H9 (cell line): Measurements from ENCODE around the gene WFDC10A. TPM values are rescaled to one million over a fixed set of nuclear protein-coding genes. Genes with fewer than 3 reads are reported as not detected.

ENCODE experiments used
- DNase-seq: peaks from one replicate; pipeline ENCODE4 v3.0.0-alpha.2; 2017
- H2AFZ ChIP-seq: one replicate; pipeline ENCODE4 v1.6.1; 2013; ENCODE audit warnings: mild to moderate bottlenecking, low read length, control low read depth, moderate library complexity
- H2AK5ac ChIP-seq: 2 replicates; pipeline ENCODE4 v1.6.1; 2013; ENCODE audit warnings: low read length, control low read depth, mixed read lengths; ENCODE audit not compliant: insufficient read length
- H2BK120ac ChIP-seq: one replicate; pipeline ENCODE4 v1.6.1; 2013; ENCODE audit warnings: low read depth, mild to moderate bottlenecking, low read length, control low read depth, inconsistent platforms; ENCODE audit not compliant: poor library complexity, severe bottlenecking
- H2BK12ac ChIP-seq: 2 replicates; pipeline ENCODE4 v1.6.1; 2013; ENCODE audit warnings: low read length, control low read depth, mixed read lengths, low read depth; ENCODE audit not compliant: insufficient read length
- H2BK15ac ChIP-seq: 2 replicates; pipeline ENCODE4 v1.6.1; 2013; ENCODE audit warnings: low read depth, low read length, control low read depth
- H2BK20ac ChIP-seq: one replicate; pipeline ENCODE4 v1.6.1; 2013; ENCODE audit warnings: low read depth, mild to moderate bottlenecking, low read length, control low read depth, inconsistent platforms; ENCODE audit not compliant: poor library complexity, severe bottlenecking
- H2BK5ac ChIP-seq: 2 replicates; pipeline ENCODE4 v1.6.1; 2013; ENCODE audit warnings: low read length, control low read depth, mixed read lengths; ENCODE audit not compliant: insufficient read length
- H3K14ac ChIP-seq: 2 replicates; pipeline ENCODE4 v1.6.1; 2013; ENCODE audit warnings: low read length, control low read depth; ENCODE audit not compliant: insufficient read depth
- H3K18ac ChIP-seq: 2 replicates; pipeline ENCODE4 v1.6.1; 2013; ENCODE audit warnings: low read depth, mild to moderate bottlenecking, mixed read lengths, low read length, control low read depth; ENCODE audit not compliant: insufficient read length
- H3K23ac ChIP-seq: 2 replicates; pipeline ENCODE4 v1.6.1; 2013; ENCODE audit warnings: low read length, control low read depth, mixed read lengths, low read depth; ENCODE audit not compliant: insufficient read length
- H3K23me2 ChIP-seq: 2 replicates; pipeline ENCODE4 v1.6.1; 2013; ENCODE audit warnings: low read depth, mild to moderate bottlenecking, mixed read lengths, low read length, control low read depth; ENCODE audit not compliant: insufficient read length, poor library complexity, severe bottlenecking
- H3K27ac ChIP-seq: 2 replicates; pipeline ENCODE4 v1.5.1; 2013; ENCODE audit warnings: low read length, control low read depth, mixed read lengths, low read depth; ENCODE audit not compliant: insufficient read length
- H3K27me3 ChIP-seq: 2 replicates; pipeline ENCODE4 v1.6.1; 2013; ENCODE audit warnings: low read length, control low read depth, inconsistent platforms; ENCODE audit not compliant: insufficient read depth
- H3K4ac ChIP-seq: 2 replicates; pipeline ENCODE4 v1.6.1; 2013; ENCODE audit warnings: low read depth, mild to moderate bottlenecking, control low read depth, inconsistent platforms, low read length, moderate library complexity
- H3K4me1 ChIP-seq: 2 replicates; pipeline ENCODE4 v1.6.1; 2013; ENCODE audit warnings: low read length, control low read depth, inconsistent platforms; ENCODE audit not compliant: insufficient read depth
- H3K4me2 ChIP-seq: 2 replicates; pipeline ENCODE4 v1.6.1; 2013; ENCODE audit warnings: low read length, control low read depth, mixed read lengths; ENCODE audit not compliant: insufficient read length, insufficient read depth
- H3K56ac ChIP-seq: 2 replicates; pipeline ENCODE4 v1.6.1; 2013; ENCODE audit warnings: low read depth, mild to moderate bottlenecking, mixed read lengths, low read length, control low read depth; ENCODE audit not compliant: insufficient read length
- H3K79me1 ChIP-seq: 2 replicates; pipeline ENCODE4 v1.6.1; 2013; ENCODE audit warnings: low read depth, mild to moderate bottlenecking, moderate library complexity, low read length, control low read depth, inconsistent platforms; ENCODE audit not compliant: insufficient read depth, poor library complexity, severe bottlenecking
- H3K79me2 ChIP-seq: 2 replicates; pipeline ENCODE4 v1.6.1; 2013; ENCODE audit warnings: low read length, control low read depth, inconsistent platforms; ENCODE audit not compliant: insufficient read depth
- H3K9ac ChIP-seq: 2 replicates; pipeline ENCODE4 v1.6.1; 2013; ENCODE audit warnings: low read length, control low read depth, mixed read lengths; ENCODE audit not compliant: insufficient read length; ENCODE audit errors: extremely low read depth
- H3K9me3 ChIP-seq: one replicate; pipeline ENCODE4 v1.6.1; 2013; ENCODE audit warnings: low read depth, low read length, inconsistent platforms; ENCODE audit not compliant: control insufficient read depth
- H3T11ph ChIP-seq: one replicate; pipeline ENCODE4 v1.6.1; 2013; ENCODE audit warnings: mild to moderate bottlenecking, low read length, control low read depth, inconsistent platforms
- H4K20me1 ChIP-seq: one replicate; pipeline ENCODE4 v1.6.1; 2013; ENCODE audit not compliant: control insufficient read depth, insufficient read length, insufficient read depth
- H4K5ac ChIP-seq: 2 replicates; pipeline ENCODE4 v1.6.1; 2013; ENCODE audit warnings: low read depth, mild to moderate bottlenecking, mixed read lengths, low read length, control low read depth; ENCODE audit not compliant: insufficient read length
- H4K8ac ChIP-seq: replicated peaks from 2 replicates; pipeline ENCODE4 v1.6.1; 2013; ENCODE audit warnings: low read length, control low read depth, mixed read lengths, low read depth; ENCODE audit not compliant: insufficient read length
- H4K91ac ChIP-seq: 2 replicates; pipeline ENCODE4 v1.6.1; 2013; ENCODE audit warnings: low read depth, mild to moderate bottlenecking, moderate library complexity, mixed read lengths, low read length, control low read depth; ENCODE audit not compliant: insufficient read length
- H3K27ac Mint-ChIP-seq, 3 experiments: 2 replicates in 2 of 3; 3 replicates in 1 of 3; pipeline ENCODE4 v1.8.0; 2020 to 2021; ENCODE audit warnings: mixed read lengths in 3 of 3, mild to moderate bottlenecking in 1 of 3, moderate library complexity in 1 of 3
- H3K27me3 Mint-ChIP-seq: 2 replicates; pipeline ENCODE4 v1.8.0; 2021; ENCODE audit warnings: low read depth, mild to moderate bottlenecking, moderate library complexity, mixed read lengths
- H3K36me3 Mint-ChIP-seq, 3 experiments: 2 replicates in 2 of 3; 3 replicates in 1 of 3; pipeline ENCODE4 v1.8.0; 2020 to 2021; ENCODE audit warnings: low read depth in 3 of 3, mixed read lengths in 3 of 3; ENCODE audit not compliant: insufficient read depth in 1 of 3
- H3K4me1 Mint-ChIP-seq, 2 experiments: 2 replicates each; pipeline ENCODE4 v1.8.0; 2020; ENCODE audit warnings: mixed read lengths in 2 of 2
- H3K4me3 Mint-ChIP-seq, 2 experiments: 2 replicates in 1 of 2; 3 replicates in 1 of 2; pipeline ENCODE4 v1.8.0; 2020 to 2021; ENCODE audit warnings: mild to moderate bottlenecking in 2 of 2, mixed read lengths in 2 of 2, moderate library complexity in 1 of 2
- H3K9me3 Mint-ChIP-seq, 2 experiments: 2 replicates in 1 of 2; 3 replicates in 1 of 2; pipeline ENCODE4 v1.8.0; 2020; ENCODE audit warnings: mild to moderate bottlenecking in 2 of 2, mixed read lengths in 2 of 2, moderate library complexity in 1 of 2
- WGBS: extraction: QIAGEN DNeasy Blood & Tissue Kit; methylation state at CpG from one replicate; pipeline ENCODE4 v1.1.7; 2013; ENCODE audit warnings: missing lambda C conversion rate, low lambda C conversion rate, mixed read lengths; ENCODE audit not compliant: insufficient read length; ENCODE audit errors: extremely low coverage; 5-methylcytosine and 5-hydroxymethylcytosine counted together
- total RNA-seq: library from RNA; stranded (reverse); gene quantifications from 2 replicates; pipeline ENCODE4 v1.2.1, GENCODE V29; 2021
- TF ChIP-seq, protein P1 (sequence below): fragments of 200-600 bp; sonication (generic); conservative IDR thresholded peaks from 3 replicates; pipeline ENCODE4 v1.8.0; 2021; ENCODE audit warnings: antibody characterized with exemption, mild to moderate bottlenecking

Gene WFDC10A
- total RNA-seq, 1 experiment from 2014 or later = not detected

- Histone ChIP-seq H4K91ac (no peak overlapping the region), H3K79me1 (no peaks in the 10 kb centered on the region), H3K23ac (no peak overlapping the region), H4K20me1 (no peaks in the 10 kb centered on the region), H3T11ph (no peak overlapping the region), H3K27me3 (no peaks in the 10 kb centered on the region), H3K56ac (no peak overlapping the region), H3K9me3 (no peaks in the 10 kb centered on the region), H3K9ac (no peak overlapping the region), H3K4me2 (no peak overlapping the region), H4K8ac (no peak overlapping the region), H3K14ac (peak overlapping the region; percentile 31; the same call in 1 of the 2 replicates), H2BK20ac (no peak overlapping the region), H3K4me1 (no peaks in the 10 kb centered on the region; the same call in 1 of the 2 replicates), H2BK5ac (no peak overlapping the region), H4K5ac (no peak overlapping the region), H2BK120ac (no peak overlapping the region), H3K23me2 (no peaks in the 10 kb centered on the region), H2AK5ac (no peak overlapping the region), H2BK12ac (no peak overlapping the region), H3K4ac (no peak overlapping the region), H2BK15ac (no peak overlapping the region), H3K18ac (no peak overlapping the region), H3K27ac (no peak overlapping the region), H3K79me2 (no peaks in the 10 kb centered on the region), H2AFZ (no peak overlapping the region)
- WGBS = no CpG with 5 or more reads among the region's 1 CpG
- TF ChIP-seq, protein P1, sequence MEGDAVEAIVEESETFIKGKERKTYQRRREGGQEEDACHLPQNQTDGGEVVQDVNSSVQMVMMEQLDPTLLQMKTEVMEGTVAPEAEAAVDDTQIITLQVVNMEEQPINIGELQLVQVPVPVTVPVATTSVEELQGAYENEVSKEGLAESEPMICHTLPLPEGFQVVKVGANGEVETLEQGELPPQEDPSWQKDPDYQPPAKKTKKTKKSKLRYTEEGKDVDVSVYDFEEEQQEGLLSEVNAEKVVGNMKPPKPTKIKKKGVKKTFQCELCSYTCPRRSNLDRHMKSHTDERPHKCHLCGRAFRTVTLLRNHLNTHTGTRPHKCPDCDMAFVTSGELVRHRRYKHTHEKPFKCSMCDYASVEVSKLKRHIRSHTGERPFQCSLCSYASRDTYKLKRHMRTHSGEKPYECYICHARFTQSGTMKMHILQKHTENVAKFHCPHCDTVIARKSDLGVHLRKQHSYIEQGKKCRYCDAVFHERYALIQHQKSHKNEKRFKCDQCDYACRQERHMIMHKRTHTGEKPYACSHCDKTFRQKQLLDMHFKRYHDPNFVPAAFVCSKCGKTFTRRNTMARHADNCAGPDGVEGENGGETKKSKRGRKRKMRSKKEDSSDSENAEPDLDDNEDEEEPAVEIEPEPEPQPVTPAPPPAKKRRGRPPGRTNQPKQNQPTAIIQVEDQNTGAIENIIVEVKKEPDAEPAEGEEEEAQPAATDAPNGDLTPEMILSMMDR = no peak
- no peak for DNase-seq
- Mint-ChIP-seq H3K9me3 (peaks cover 21 to 29% of the 10 kb centered on the region in 2 experiments), H3K4me3 (no peak overlapping the region), H3K27me3 (no peaks in the 10 kb centered on the region; the same call in 1 of the 2 replicates), H3K27ac (peak overlapping the region in 1 of 3 experiments; percentile 40; a peak in 2 of 7 replicates), H3K36me3 (peaks cover 13 to 16% (median 15%) of the 10 kb centered on the region in 3 experiments), H3K4me1 (peaks cover 10% of the 10 kb centered on the region in 2 experiments)
These were observed 18.0 kb downstream of the WFDC10A start for GRCh38 chr20:45647441-45648050.
